GM19239 (cell line): ENCODE results near the gene RBBP6.
"Not testable (repeated sequence)": the region's sequence is repeated elsewhere in the genome, so short reads cannot be mapped to it uniquely, and the experiment has no call there.

Experiments
- DNase-seq: peaks from one replicate; pipeline ENCODE4 v3.0.0; 2011; ENCODE audit warnings: low spot score; ENCODE audit not compliant: insufficient read length
- FAIRE-seq: peaks from 2 replicates; lab custom pipeline; 2011; peaks lifted over from hg19 to GRCh38; lab: Jason Lieb, UNC

The RBBP6 gene, protein sequence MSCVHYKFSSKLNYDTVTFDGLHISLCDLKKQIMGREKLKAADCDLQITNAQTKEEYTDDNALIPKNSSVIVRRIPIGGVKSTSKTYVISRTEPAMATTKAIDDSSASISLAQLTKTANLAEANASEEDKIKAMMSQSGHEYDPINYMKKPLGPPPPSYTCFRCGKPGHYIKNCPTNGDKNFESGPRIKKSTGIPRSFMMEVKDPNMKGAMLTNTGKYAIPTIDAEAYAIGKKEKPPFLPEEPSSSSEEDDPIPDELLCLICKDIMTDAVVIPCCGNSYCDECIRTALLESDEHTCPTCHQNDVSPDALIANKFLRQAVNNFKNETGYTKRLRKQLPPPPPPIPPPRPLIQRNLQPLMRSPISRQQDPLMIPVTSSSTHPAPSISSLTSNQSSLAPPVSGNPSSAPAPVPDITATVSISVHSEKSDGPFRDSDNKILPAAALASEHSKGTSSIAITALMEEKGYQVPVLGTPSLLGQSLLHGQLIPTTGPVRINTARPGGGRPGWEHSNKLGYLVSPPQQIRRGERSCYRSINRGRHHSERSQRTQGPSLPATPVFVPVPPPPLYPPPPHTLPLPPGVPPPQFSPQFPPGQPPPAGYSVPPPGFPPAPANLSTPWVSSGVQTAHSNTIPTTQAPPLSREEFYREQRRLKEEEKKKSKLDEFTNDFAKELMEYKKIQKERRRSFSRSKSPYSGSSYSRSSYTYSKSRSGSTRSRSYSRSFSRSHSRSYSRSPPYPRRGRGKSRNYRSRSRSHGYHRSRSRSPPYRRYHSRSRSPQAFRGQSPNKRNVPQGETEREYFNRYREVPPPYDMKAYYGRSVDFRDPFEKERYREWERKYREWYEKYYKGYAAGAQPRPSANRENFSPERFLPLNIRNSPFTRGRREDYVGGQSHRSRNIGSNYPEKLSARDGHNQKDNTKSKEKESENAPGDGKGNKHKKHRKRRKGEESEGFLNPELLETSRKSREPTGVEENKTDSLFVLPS (N-terminal part only)

GRCh38 chr16:24539295-24539849 lies at the start of gene RBBP6:
Gene RBBP6, plus strand, starts transcription at chr16:24539566. Its CDS starts 1,061 bp downstream, at chr16:24540627.
- peak; percentile 87 for FAIRE-seq
- DNase-seq = peak; percentile 52

DNA sequence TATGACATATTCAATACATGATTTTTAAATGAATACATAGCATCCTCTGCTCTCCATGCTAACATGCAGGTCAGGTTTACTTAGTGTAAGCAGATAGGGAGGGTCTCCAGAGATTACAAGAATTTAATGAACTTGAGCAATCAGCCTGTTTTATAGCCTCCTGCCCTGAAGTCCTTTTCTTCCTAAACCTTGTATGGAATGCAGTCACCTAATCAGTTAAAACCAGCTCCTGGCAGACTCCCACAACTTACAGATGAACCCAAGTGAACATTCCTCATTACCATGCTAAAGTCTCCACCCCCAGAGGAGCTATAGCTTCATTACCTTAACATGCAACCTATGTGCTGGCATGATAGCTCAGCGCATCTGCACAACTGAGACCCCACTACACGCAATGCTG lies 48.5 kb upstream of the RBBP6 start:
- no peak for FAIRE-seq

DNA sequence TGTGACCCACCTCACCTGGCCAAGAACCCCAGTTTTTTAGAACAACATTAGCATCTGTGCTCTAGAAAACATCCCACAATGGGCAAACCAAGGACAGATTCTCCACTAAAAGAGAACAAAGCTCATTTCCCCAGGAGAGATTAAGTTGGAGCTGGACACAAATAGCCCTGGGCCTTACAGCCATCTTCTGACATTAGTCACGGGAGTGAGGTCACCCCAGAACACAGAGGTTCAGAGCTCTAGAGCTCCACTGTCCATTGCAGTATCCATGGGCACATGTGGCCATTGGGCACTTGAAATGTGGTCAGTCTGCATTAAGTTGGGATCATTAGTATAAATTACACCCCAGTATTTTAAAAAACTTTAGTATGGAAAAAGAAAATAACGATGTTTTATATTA lies 47.6 kb upstream of the RBBP6 start:
- DNase-seq = no peak
- no peak for FAIRE-seq

More for the DNA sequence above, 48.5 kb upstream of the RBBP6 start:
- DNase-seq = no peak

- no peak for DNase-seq
Observed at GRCh38 chr16:24493821-24494220, 45.5 kb upstream of the RBBP6 start.

GRCh38 chr16:24495207-24495606 lies 44.2 kb upstream of the RBBP6 start:
- DNase-seq, FAIRE-seq: not testable (repeated sequence)

More at GRCh38 chr16:24493821-24494220, 45.5 kb upstream of the RBBP6 start:
- no peak for FAIRE-seq

- no peak for FAIRE-seq
- no peak for DNase-seq
Observed at GRCh38 chr16:24497440-24497839, 41.9 kb upstream of the RBBP6 start.

- DNase-seq = no peak
Observed at GRCh38 chr16:24499193-24499814, 40.1 kb upstream of the RBBP6 start.

DNA sequence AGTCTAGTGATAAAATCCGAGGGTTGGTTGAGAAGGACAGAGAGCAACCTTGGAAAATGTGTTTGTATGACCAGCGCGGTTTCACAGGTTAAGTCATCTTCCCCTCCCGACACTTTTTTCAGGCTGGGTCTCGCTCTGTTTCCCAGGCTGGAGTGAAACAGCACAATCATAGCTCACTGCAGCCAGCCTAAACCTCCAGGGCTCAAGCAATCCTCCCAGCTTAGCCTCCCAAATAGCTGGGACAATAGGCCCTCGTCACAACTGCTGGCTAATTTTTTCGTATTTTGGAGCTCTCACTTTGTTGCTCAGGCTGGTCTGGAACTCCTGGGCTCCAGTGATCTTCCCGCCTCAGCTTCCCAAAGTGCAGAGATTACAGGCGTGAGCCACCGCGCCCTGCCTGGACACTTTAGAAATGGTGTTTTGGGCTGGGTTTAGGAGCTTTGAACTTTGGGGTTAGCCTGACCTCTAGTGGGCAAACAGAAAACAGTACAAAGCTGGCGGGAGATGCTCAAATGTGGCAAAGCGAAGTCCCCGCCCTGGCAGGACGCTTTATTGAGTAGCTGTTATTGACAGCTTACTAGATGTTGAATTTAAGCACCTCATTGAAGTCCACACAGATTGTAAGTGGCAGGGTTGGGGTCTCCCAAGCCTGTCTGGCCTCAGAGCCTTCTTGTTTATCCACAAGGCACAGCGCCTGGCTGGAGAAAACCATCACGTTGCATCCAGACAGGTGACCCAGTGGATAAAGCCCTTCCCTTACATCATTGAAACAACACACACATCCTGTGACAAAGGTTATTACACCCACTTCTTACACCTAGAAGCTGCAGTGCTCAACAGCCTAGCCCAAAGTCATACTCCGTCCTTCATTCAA lies 34.7 kb upstream of the RBBP6 start:
- DNase-seq (peak; percentile 61), FAIRE-seq (peak; percentile 80)

More at GRCh38 chr16:24499193-24499814, 40.1 kb upstream of the RBBP6 start:
- FAIRE-seq = no peak

- no peak for FAIRE-seq
- no peak for DNase-seq
Observed at GRCh38 chr16:24505959-24506358, 33.4 kb upstream of the RBBP6 start.

GRCh38 chr16:24507959-24508480 lies 31.3 kb upstream of the RBBP6 start:
- DNase-seq (no peak), FAIRE-seq (no peak)

GRCh38 chr16:24508614-24509013 lies 30.8 kb upstream of the RBBP6 start:
- FAIRE-seq = no peak

GRCh38 chr16:24509536-24509935 lies 29.8 kb upstream of the RBBP6 start:
- no peak for DNase-seq
- no peak for FAIRE-seq

More at GRCh38 chr16:24508614-24509013, 30.8 kb upstream of the RBBP6 start:
- DNase-seq = no peak

GRCh38 chr16:24511174-24511573 lies 28.2 kb upstream of the RBBP6 start:
- FAIRE-seq (no peak), DNase-seq (no peak)

DNA sequence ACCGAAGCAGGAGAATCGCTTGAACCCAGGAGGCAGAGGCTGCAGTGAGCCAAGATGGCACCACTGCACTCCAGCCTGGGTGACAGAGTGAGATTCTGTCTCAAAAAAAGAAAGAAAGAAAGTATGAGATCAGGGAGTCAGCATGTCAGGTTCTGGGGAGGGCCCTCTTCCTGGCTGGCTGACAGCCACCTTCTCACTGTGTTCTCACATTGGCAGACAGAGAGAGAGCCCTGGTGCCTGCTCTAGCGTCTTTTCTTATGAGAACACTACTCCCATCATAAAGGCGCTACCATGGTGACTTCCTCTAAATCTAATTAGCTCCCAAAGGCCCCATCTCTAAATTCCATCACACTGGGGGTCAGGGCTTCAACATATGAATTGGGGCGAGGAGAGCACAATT lies 27.6 kb upstream of the RBBP6 start:
- DNase-seq (no peak), FAIRE-seq (no peak)

DNA sequence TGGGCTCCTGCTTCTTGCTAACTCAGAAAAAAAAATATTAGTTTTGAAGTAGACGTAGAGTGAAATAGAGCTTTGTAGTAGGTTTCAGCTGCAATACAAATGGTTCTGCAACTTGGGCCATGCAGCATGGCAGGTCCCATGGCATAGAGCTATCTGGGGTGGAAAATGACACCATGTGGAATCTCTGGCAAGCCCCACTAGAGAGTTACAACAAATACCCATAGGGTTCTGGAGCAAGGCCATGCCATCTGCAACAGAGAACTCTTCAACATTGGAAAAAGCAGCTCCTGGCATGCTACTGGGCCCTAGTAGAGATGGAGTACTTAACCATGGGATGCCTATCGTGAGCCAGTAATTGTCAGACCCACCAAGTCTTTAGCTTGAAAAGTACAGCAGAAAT lies 25.3 kb upstream of the RBBP6 start:
- DNase-seq = no peak
- FAIRE-seq = no peak

DNA sequence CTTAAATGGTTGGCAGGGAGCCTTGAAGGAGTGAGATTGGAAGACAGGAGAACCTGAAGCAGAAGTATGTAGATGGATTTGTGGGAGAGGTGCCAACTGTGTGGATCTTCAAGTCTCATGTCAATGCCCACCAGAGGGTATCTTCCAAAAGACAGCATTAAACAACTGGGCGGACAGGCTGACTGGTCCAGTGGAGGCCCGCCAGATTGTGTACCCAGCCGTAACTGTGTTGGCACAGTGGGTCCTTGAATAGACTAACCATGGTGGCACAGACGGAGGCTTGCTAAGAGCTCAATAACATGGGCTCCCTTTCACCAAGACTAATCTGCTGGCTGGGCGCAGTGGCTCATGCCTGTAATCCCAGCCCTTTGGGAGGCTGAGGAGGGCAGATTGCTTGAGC lies 24.2 kb upstream of the RBBP6 start:
- DNase-seq = no peak
- no peak for FAIRE-seq

DNA sequence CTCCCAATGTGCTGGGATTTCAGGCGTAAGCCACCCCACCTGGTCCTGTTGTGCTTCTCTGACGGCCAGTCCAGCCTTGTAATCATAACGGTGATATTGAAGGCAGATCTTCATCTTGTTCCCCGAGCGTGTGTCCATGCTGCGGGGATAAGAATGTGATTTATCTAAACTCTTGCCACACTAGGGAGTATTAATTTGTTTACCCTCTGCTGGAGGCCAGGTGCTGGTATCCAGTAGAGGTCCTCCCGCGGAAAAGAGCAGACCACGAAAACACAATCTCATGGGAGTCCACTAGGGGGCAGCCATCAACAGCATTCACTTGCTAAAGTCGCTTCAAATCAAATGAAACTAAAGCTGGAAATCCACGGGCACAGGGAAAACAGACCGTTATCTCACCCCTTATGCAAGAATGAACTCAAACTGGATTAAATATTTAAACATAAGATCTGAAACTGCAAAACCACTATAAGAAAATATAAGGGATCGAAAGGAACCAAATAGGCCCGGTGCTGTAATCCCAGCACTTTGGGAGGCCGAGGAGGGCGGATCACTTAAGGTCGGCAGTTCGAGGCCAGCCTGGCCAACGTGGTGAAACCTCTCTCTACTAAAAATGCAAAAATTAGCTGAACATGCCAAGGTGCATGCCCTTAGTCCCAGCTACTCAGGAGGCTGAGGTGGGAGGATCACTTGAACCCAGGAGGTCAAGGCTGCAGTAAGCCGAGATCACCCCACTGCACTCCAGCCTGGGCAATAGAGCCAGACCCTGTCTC lies 22.3 kb upstream of the RBBP6 start:
- peak; percentile 89 for FAIRE-seq
- DNase-seq = peak; percentile 52

DNA sequence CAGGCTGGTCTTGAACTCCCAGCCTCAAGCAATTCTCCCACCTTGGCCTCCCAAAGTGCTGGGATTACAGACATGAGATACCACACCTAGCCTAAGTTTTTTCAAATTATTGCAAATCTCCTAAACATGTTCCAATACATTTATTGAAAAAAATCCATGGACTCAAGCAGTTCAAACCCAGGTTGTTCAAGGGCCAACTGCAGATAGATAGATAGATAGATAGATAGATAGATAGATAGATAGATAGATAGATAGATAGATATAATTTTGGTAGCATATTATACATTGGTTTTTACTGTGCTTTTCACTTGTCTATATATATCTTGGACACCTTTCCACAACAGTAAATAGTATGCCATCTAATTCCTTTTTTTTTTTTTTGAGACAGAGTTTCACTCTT lies 20.9 kb upstream of the RBBP6 start:
- FAIRE-seq (no peak), DNase-seq (no peak)
